Measurements from ENCODE around the gene SAMD15.

Gene SAMD15

GRCh38 chr14:77390188-77390587 lies 13.0 kb downstream of the SAMD15 start:
- H4K91ac ChIP-seq (ENCODE audit: low read length), result no peak overlapping the region
- no peak for DNase-seq
- no peak overlapping the region for H3K4me2 ChIP-seq (ENCODE audit: low read length, poor library complexity, severe bottlenecking)
- H3K9me3 ChIP-seq (ENCODE audit: control insufficient read depth, low read length), result no peaks in the 10 kb centered on the region
- H4K8ac ChIP-seq (ENCODE audit: low read length), result no peak overlapping the region
- H2BK120ac ChIP-seq (ENCODE audit: low read depth, low read length), result no peak overlapping the region
- no peak overlapping the region for H2BK12ac ChIP-seq (ENCODE audit: low read length in 2 of 2)
- H3K27ac ChIP-seq (ENCODE audit: low read length, poor library complexity, severe bottlenecking), result no peak overlapping the region
- 90% methylated on average over 4 of the region's 4 CpGs for WGBS
- H3K4me1 ChIP-seq (ENCODE audit: control insufficient read depth, insufficient read depth, low read depth, low read length), result no peaks in the 10 kb centered on the region
- no peak overlapping the region for H3K14ac ChIP-seq (ENCODE audit: low read length in 2 of 2)
- H3K18ac ChIP-seq (ENCODE audit: low read depth in 1 of 2, low read length in 2 of 2), result no peak overlapping the region
- no peak overlapping the region for H3K23ac ChIP-seq (ENCODE audit: low read length in 2 of 2)
- no peak overlapping the region for H2AFZ ChIP-seq (ENCODE audit: low read depth, low read length)
- H3K4me3 ChIP-seq (ENCODE audit: insufficient read depth in 1 of 2, low read depth in 1 of 2, low read length in 2 of 2), result no peak overlapping the region
- no peaks in the 10 kb centered on the region for H3K27me3 ChIP-seq (ENCODE audit: control insufficient read depth in 1 of 2, insufficient read depth in 1 of 2, low read length in 2 of 2)
- H2BK5ac ChIP-seq (ENCODE audit: low read depth, low read length, poor library complexity, severe bottlenecking), result no peak overlapping the region
- H2AK5ac ChIP-seq (ENCODE audit: low read length, severe bottlenecking), result no peak overlapping the region
- no peak overlapping the region for H3K4ac ChIP-seq (ENCODE audit: low read depth in 1 of 2, low read length in 2 of 2)
- H2BK15ac ChIP-seq (ENCODE audit: low read depth, poor library complexity, severe bottlenecking), result no peak overlapping the region
- H3K79me1 ChIP-seq (replicated peaks; ENCODE audit: low read length, poor library complexity, severe bottlenecking), result no peaks in the 10 kb centered on the region
- H3K36me3 ChIP-seq (ENCODE audit: control insufficient read depth in 1 of 2, insufficient read depth in 2 of 2, low read depth in 1 of 2, low read length in 2 of 2), result no peaks in the 10 kb centered on the region
- H3K9ac ChIP-seq (ENCODE audit: low read length), result no peak overlapping the region

GRCh38 chr14:77400216-77400615 lies 23.0 kb downstream of the SAMD15 start:
- Histone ChIP-seq H3K4me2 (ENCODE audit: low read length, poor library complexity, severe bottlenecking) (no peak overlapping the region), H2AK5ac (ENCODE audit: low read length, severe bottlenecking) (no peak overlapping the region), H3K4me1 (ENCODE audit: control insufficient read depth, insufficient read depth, low read depth, low read length) (no peaks in the 10 kb centered on the region), H3K4me3 (ENCODE audit: insufficient read depth in 1 of 2, low read depth in 1 of 2, low read length in 2 of 2) (no peak overlapping the region), H2BK120ac (ENCODE audit: low read depth, low read length) (no peak overlapping the region), H3K9me3 (ENCODE audit: control insufficient read depth, low read length) (no peaks in the 10 kb centered on the region), H2BK5ac (ENCODE audit: low read depth, low read length, poor library complexity, severe bottlenecking) (no peak overlapping the region), H2BK15ac (ENCODE audit: low read depth, poor library complexity, severe bottlenecking) (no peak overlapping the region), H4K8ac (ENCODE audit: low read length) (no peak overlapping the region), H2AFZ (ENCODE audit: low read depth, low read length) (no peak overlapping the region), H3K4ac (ENCODE audit: low read depth in 1 of 2, low read length in 2 of 2) (no peak overlapping the region), H3K23ac (ENCODE audit: low read length in 2 of 2) (no peak overlapping the region), H2BK12ac (ENCODE audit: low read length in 2 of 2) (no peak overlapping the region), H3K18ac (ENCODE audit: low read depth in 1 of 2, low read length in 2 of 2) (no peak overlapping the region), H3K9ac (ENCODE audit: low read length) (no peak overlapping the region), H3K36me3 (ENCODE audit: control insufficient read depth in 1 of 2, insufficient read depth in 2 of 2, low read depth in 1 of 2, low read length in 2 of 2) (peaks cover 0 to 3% of the 10 kb centered on the region in 2 experiments), H3K79me1 (replicated peaks; ENCODE audit: low read length, poor library complexity, severe bottlenecking) (no peaks in the 10 kb centered on the region), H3K14ac (ENCODE audit: low read length in 2 of 2) (no peak overlapping the region), H3K27me3 (ENCODE audit: control insufficient read depth in 1 of 2, insufficient read depth in 1 of 2, low read length in 2 of 2) (no peaks in the 10 kb centered on the region), H3K27ac (ENCODE audit: low read length, poor library complexity, severe bottlenecking) (no peak overlapping the region), H4K91ac (ENCODE audit: low read length) (no peak overlapping the region)
- WGBS, result 80% methylated on average over 5 of the region's 6 CpGs
- DNase-seq, result no peak

- Histone ChIP-seq H4K8ac (ENCODE audit: low read length) (no peak overlapping the region), H3K23ac (ENCODE audit: low read length in 2 of 2) (no peak overlapping the region), H3K9me3 (ENCODE audit: control insufficient read depth, low read length) (no peaks in the 10 kb centered on the region), H4K91ac (ENCODE audit: low read length) (no peak overlapping the region), H2AFZ (ENCODE audit: low read depth, low read length) (no peak overlapping the region), H2BK12ac (ENCODE audit: low read length in 2 of 2) (no peak overlapping the region), H3K27me3 (ENCODE audit: control insufficient read depth in 1 of 2, insufficient read depth in 1 of 2, low read length in 2 of 2) (no peaks in the 10 kb centered on the region), H3K4me3 (ENCODE audit: insufficient read depth in 1 of 2, low read depth in 1 of 2, low read length in 2 of 2) (no peak overlapping the region), H3K4me1 (ENCODE audit: control insufficient read depth, insufficient read depth, low read depth, low read length) (no peaks in the 10 kb centered on the region), H2BK15ac (ENCODE audit: low read depth, poor library complexity, severe bottlenecking) (no peak overlapping the region), H3K9ac (ENCODE audit: low read length) (no peak overlapping the region), H2BK5ac (ENCODE audit: low read depth, low read length, poor library complexity, severe bottlenecking) (no peak overlapping the region), H3K4me2 (ENCODE audit: low read length, poor library complexity, severe bottlenecking) (no peak overlapping the region), H3K14ac (ENCODE audit: low read length in 2 of 2) (no peak overlapping the region), H3K36me3 (ENCODE audit: control insufficient read depth in 1 of 2, insufficient read depth in 2 of 2, low read depth in 1 of 2, low read length in 2 of 2) (peaks cover 0 to 3% of the 10 kb centered on the region in 2 experiments), H3K79me1 (replicated peaks; ENCODE audit: low read length, poor library complexity, severe bottlenecking) (no peaks in the 10 kb centered on the region), H2BK120ac (ENCODE audit: low read depth, low read length) (no peak overlapping the region), H3K18ac (ENCODE audit: low read depth in 1 of 2, low read length in 2 of 2) (no peak overlapping the region), H2AK5ac (ENCODE audit: low read length, severe bottlenecking) (no peak overlapping the region), H3K27ac (ENCODE audit: low read length, poor library complexity, severe bottlenecking) (no peak overlapping the region), H3K4ac (ENCODE audit: low read depth in 1 of 2, low read length in 2 of 2) (no peak overlapping the region)
- WGBS, result 84% methylated on average over 2 of the region's 3 CpGs
- no peak for DNase-seq
Observed at GRCh38 chr14:77403768-77404167, 26.6 kb downstream of the SAMD15 start.

- H3K4me2 ChIP-seq (ENCODE audit: low read length, poor library complexity, severe bottlenecking), result peak overlapping the region; percentile 16
- H3K4me1 ChIP-seq (ENCODE audit: control insufficient read depth, insufficient read depth, low read depth, low read length), result no peaks in the 10 kb centered on the region
- H3K14ac ChIP-seq (ENCODE audit: low read length in 2 of 2), result no peak overlapping the region
- H2AFZ ChIP-seq (ENCODE audit: low read depth, low read length), result no peak overlapping the region
- no peaks in the 10 kb centered on the region for H3K27me3 ChIP-seq (ENCODE audit: control insufficient read depth in 1 of 2, insufficient read depth in 1 of 2, low read length in 2 of 2)
- H3K9ac ChIP-seq (ENCODE audit: low read length), result no peak overlapping the region
- no peak overlapping the region for H4K91ac ChIP-seq (ENCODE audit: low read length)
- no peaks in the 10 kb centered on the region for H3K9me3 ChIP-seq (ENCODE audit: control insufficient read depth, low read length)
- no peak for DNase-seq
- H2BK5ac ChIP-seq (ENCODE audit: low read depth, low read length, poor library complexity, severe bottlenecking), result no peak overlapping the region
- H2BK15ac ChIP-seq (ENCODE audit: low read depth, poor library complexity, severe bottlenecking), result no peak overlapping the region
- WGBS, result 69% methylated on average over 2 of the region's 3 CpGs
- H3K4me3 ChIP-seq (ENCODE audit: insufficient read depth in 1 of 2, low read depth in 1 of 2, low read length in 2 of 2), result no peak overlapping the region
- no peak overlapping the region for H3K23ac ChIP-seq (ENCODE audit: low read length in 2 of 2)
- H3K18ac ChIP-seq (ENCODE audit: low read depth in 1 of 2, low read length in 2 of 2), result no peak overlapping the region
- H3K79me1 ChIP-seq (replicated peaks; ENCODE audit: low read length, poor library complexity, severe bottlenecking), result no peaks in the 10 kb centered on the region
- H2BK12ac ChIP-seq (ENCODE audit: low read length in 2 of 2), result no peak overlapping the region
- H2AK5ac ChIP-seq (ENCODE audit: low read length, severe bottlenecking), result no peak overlapping the region
- peaks cover 0 to 3% of the 10 kb centered on the region in 2 experiments for H3K36me3 ChIP-seq (ENCODE audit: control insufficient read depth in 1 of 2, insufficient read depth in 2 of 2, low read depth in 1 of 2, low read length in 2 of 2)
- H4K8ac ChIP-seq (ENCODE audit: low read length), result no peak overlapping the region
- H2BK120ac ChIP-seq (ENCODE audit: low read depth, low read length), result no peak overlapping the region
- no peak overlapping the region for H3K27ac ChIP-seq (ENCODE audit: low read length, poor library complexity, severe bottlenecking)
- no peak overlapping the region for H3K4ac ChIP-seq (ENCODE audit: low read depth in 1 of 2, low read length in 2 of 2)
Observed at GRCh38 chr14:77406086-77406485, 28.9 kb downstream of the SAMD15 start.

Measured in mesenchymal stem cell (in vitro differentiated cells and primary cell).